Measurements from ENCODE around the gene LYPD6B.

Gene LYPD6B

DNA sequence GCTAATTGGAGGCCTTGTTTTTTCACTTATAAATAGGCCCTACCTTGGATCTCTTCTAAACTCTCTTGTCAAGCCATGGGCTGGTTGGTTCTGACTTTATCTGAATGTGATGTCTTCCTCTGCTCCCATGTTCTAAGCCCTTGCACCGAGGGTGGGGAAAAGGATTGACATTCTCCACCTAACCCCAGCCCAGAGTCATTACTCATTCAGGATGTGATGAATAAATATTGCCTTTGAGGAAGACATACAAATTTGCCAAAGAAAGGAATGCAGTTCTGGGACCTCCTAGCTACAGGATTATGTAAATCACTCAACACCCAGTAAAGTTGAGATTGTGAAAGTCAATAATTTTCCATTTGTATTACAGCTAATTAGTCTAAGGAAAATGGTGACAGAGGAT is 149.8 kb downstream of the LYPD6B start:
- Histone ChIP-seq H3K9ac (ENCODE audit: low read length) (no peak overlapping the region), H3K27me3 (replicated peaks; ENCODE audit: control insufficient read depth, insufficient read depth, low read length) (no peaks in the 10 kb centered on the region), H3K4me1 (ENCODE audit: control insufficient read depth, insufficient read depth, low read length) (no peaks in the 10 kb centered on the region), H3K9me3 (ENCODE audit: control insufficient read depth, low read length) (no peaks in the 10 kb centered on the region), H3K36me3 (ENCODE audit: control insufficient read depth, insufficient read depth, low read length, severe bottlenecking) (no peaks in the 10 kb centered on the region), H3K4me3 (ENCODE audit: low read length) (no peak overlapping the region)
- DNase-seq (ENCODE audit: low read depth): no peak

DNA sequence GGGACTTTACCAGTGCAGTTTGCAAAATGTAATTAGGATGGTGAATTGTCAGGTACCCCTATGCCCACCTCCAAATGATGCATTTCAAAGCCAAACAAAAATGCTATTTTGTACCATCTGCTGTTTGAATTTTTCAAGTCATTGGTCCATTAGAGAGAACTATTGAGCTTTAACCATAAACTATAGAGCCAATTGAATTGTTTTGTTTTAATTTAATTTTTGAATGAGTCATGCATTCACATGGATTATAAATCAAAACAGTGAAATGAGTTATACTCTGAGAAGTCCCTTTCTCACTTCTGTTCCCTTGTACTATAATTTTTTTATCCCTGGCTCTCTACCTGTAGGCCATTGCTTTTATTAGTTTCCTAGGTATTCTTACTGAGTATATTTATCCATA is 151.3 kb downstream of the LYPD6B start:
- H3K27me3 ChIP-seq (replicated peaks; ENCODE audit: control insufficient read depth, insufficient read depth, low read length): no peaks in the 10 kb centered on the region
- H3K4me3 ChIP-seq (ENCODE audit: low read length): no peak overlapping the region
- no peak for DNase-seq (ENCODE audit: low read depth)
- no peak overlapping the region for H3K9ac ChIP-seq (ENCODE audit: low read length)
- H3K36me3 ChIP-seq (ENCODE audit: control insufficient read depth, insufficient read depth, low read length, severe bottlenecking): no peaks in the 10 kb centered on the region
- H3K4me1 ChIP-seq (ENCODE audit: control insufficient read depth, insufficient read depth, low read length): no peaks in the 10 kb centered on the region
- no peaks in the 10 kb centered on the region for H3K9me3 ChIP-seq (ENCODE audit: control insufficient read depth, low read length)

DNA sequence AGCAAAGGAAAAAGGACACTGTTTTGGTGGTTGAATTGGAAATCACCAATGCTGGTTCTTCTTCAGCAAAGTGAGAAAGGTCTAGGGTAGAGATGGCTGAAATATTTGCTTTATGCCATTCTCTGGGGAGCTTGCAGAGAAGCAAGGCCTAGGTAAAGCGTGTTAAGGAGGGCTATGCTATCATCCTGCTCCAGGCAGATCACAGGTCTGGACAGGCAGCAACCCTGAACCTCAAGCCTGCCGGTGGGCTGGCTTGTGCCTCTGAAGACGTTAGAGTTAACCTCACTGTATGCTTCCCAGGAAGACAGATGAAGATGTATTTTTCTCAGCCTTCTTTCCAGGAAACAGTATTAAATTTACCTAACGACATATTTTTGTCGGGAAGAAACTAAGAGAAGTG is 153.4 kb downstream of the LYPD6B start:
- Histone ChIP-seq H3K36me3 (ENCODE audit: control insufficient read depth, insufficient read depth, low read length, severe bottlenecking) (no peaks in the 10 kb centered on the region), H3K9me3 (ENCODE audit: control insufficient read depth, low read length) (no peaks in the 10 kb centered on the region), H3K9ac (ENCODE audit: low read length) (no peak overlapping the region), H3K4me3 (ENCODE audit: low read length) (no peak overlapping the region), H3K4me1 (ENCODE audit: control insufficient read depth, insufficient read depth, low read length) (no peaks in the 10 kb centered on the region), H3K27me3 (replicated peaks; ENCODE audit: control insufficient read depth, insufficient read depth, low read length) (no peaks in the 10 kb centered on the region)
- DNase-seq (ENCODE audit: low read depth): no peak

DNA sequence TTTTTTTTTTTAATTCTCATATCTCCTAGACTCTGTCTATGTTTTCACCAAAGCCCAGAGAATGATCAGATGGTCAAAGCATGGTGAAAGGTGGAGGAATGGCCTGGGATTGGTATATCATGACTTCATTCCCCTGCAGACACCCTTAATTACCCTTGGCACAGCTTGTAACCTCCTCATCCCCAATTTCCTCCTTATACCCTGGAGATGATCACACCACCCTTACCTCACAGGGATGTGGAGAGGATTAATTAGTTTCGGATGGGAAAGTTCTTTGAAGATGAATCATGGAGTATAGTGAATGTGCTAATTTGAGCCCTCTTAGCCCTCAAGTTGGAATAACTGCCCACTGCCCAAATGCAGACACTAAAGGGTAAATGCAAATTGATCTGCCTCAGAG is 153.9 kb downstream of the LYPD6B start:
- Histone ChIP-seq H3K27me3 (replicated peaks; ENCODE audit: control insufficient read depth, insufficient read depth, low read length) (no peaks in the 10 kb centered on the region), H3K36me3 (ENCODE audit: control insufficient read depth, insufficient read depth, low read length, severe bottlenecking) (no peaks in the 10 kb centered on the region), H3K9me3 (ENCODE audit: control insufficient read depth, low read length) (no peaks in the 10 kb centered on the region), H3K4me1 (ENCODE audit: control insufficient read depth, insufficient read depth, low read length) (no peaks in the 10 kb centered on the region), H3K9ac (ENCODE audit: low read length) (no peak overlapping the region), H3K4me3 (ENCODE audit: low read length) (no peak overlapping the region)
- no peak for DNase-seq (ENCODE audit: low read depth)

DNA sequence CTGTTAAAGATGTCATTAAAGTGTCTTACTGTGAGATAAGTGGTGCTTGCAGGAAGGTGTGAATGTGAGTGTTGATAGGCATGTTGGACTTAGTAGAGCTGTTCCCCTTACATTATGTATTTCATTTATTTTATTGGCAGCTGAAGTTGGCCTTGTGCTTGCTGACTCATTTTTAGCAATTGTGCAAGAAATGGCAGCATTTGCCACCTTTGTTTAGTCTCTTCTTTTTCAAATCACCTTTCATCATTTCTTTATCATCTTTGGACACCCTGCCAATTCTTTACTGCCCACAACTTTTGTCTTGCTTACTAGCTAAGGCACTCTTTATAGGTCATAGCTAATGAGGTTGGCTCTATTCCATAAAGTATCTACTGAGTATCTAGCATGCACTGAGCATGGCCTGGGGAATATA is 161.6 kb downstream of the LYPD6B start:
- no peak overlapping the region for H3K4me3 ChIP-seq (ENCODE audit: low read length)
- no peaks in the 10 kb centered on the region for H3K36me3 ChIP-seq (ENCODE audit: control insufficient read depth, insufficient read depth, low read length, severe bottlenecking)
- DNase-seq (ENCODE audit: low read depth): peak; percentile 66
- H3K9ac ChIP-seq (ENCODE audit: low read length): no peak overlapping the region
- H3K9me3 ChIP-seq (ENCODE audit: control insufficient read depth, low read length): peaks cover 6% of the 10 kb centered on the region
- H3K4me1 ChIP-seq (ENCODE audit: control insufficient read depth, insufficient read depth, low read length): peaks cover 14% of the 10 kb centered on the region
- H3K27me3 ChIP-seq (replicated peaks; ENCODE audit: control insufficient read depth, insufficient read depth, low read length): peaks cover 3% of the 10 kb centered on the region

DNA sequence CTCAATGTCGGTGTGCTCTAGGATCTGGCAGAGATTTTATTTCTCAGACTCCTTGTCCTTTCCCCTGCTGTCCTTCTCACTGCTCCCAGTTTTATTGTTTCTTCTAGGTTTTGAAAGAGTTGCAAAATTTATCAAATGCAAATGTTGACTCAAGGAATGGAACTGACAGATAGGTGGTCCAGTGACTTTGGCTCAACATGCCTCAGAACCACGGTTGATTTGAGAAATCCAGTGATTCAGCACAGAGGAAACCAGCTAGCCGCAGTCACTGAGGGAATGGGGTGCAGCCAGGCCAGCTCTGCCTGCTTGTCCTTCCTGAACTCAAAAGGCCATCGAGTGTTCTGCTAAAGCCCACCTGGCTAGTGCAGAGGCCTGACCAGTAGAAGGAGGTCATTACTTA is 166.2 kb downstream of the LYPD6B start:
- H3K9ac ChIP-seq (ENCODE audit: low read length): no peak overlapping the region
- no peak for DNase-seq (ENCODE audit: low read depth)
- peaks cover 6% of the 10 kb centered on the region for H3K9me3 ChIP-seq (ENCODE audit: control insufficient read depth, low read length)
- no peaks in the 10 kb centered on the region for H3K36me3 ChIP-seq (ENCODE audit: control insufficient read depth, insufficient read depth, low read length, severe bottlenecking)
- peaks cover 8% of the 10 kb centered on the region for H3K4me1 ChIP-seq (ENCODE audit: control insufficient read depth, insufficient read depth, low read length)
- H3K4me3 ChIP-seq (ENCODE audit: low read length): no peak overlapping the region
- H3K27me3 ChIP-seq (replicated peaks; ENCODE audit: control insufficient read depth, insufficient read depth, low read length): peaks cover 3% of the 10 kb centered on the region

DNA sequence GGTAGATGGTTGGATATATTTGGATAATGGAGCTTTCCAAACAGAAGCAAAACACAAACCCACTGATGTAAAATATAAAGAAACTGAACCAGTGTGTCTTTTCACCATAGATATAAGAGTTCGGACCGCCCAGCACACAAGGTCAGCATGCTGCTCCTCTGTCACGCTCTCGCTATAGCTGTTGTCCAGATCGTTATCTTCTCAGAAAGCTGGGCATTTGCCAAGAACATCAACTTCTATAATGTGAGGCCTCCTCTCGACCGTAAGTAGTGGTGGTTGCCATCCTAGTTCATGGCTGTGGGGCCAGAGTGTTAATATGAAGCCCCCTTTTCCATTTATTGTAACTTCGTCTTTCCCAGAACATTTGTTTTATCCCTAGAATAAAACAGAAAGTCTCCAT is 166.6 kb downstream of the LYPD6B start:
- Histone ChIP-seq H3K36me3 (ENCODE audit: control insufficient read depth, insufficient read depth, low read length, severe bottlenecking) (no peaks in the 10 kb centered on the region), H3K9me3 (ENCODE audit: control insufficient read depth, low read length) (peaks cover 6% of the 10 kb centered on the region), H3K4me1 (ENCODE audit: control insufficient read depth, insufficient read depth, low read length) (peaks cover 4% of the 10 kb centered on the region), H3K4me3 (ENCODE audit: low read length) (no peak overlapping the region), H3K9ac (ENCODE audit: low read length) (no peak overlapping the region), H3K27me3 (replicated peaks; ENCODE audit: control insufficient read depth, insufficient read depth, low read length) (peaks cover 3% of the 10 kb centered on the region)
- DNase-seq (ENCODE audit: low read depth): no peak

DNA sequence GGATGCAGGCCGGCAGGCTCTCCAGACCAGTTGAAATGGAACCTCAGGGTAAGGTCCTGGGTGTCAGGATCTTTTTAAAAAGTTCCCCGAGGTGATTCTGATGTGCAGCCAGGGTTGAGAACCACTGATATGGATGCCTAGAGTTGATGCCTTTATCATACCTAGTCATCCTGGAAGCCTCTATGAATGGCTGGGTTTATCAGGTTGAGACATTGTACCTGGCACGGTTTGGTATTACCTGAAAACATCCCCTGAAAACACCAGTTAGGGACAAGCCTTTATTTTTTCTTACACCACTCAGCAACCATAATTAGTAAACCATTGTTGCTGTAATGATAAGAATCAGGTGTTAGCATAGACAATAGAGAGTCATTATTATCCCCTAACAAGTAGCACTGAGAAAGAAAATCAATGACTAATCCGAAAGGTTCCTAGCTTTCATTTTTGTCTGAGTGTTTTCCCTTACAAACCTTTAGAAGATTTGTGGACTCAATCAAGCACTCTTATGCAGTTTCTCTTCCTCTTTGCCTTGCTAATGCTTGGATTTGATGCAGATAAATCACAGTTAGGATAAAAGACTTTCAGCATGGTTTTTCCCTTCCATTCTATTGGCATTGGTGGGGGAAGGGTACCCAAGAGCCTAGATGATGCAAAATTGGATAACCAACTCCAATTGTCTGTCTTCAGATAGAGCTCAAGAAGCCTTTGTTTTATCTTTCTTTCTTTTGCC is 175.4 kb downstream of the LYPD6B start:
- no peak overlapping the region for H3K9ac ChIP-seq (ENCODE audit: low read length)
- no peaks in the 10 kb centered on the region for H3K36me3 ChIP-seq (ENCODE audit: control insufficient read depth, insufficient read depth, low read length, severe bottlenecking)
- peaks cover 3% of the 10 kb centered on the region for H3K9me3 ChIP-seq (ENCODE audit: control insufficient read depth, low read length)
- H3K4me1 ChIP-seq (ENCODE audit: control insufficient read depth, insufficient read depth, low read length): no peaks in the 10 kb centered on the region
- no peak overlapping the region for H3K4me3 ChIP-seq (ENCODE audit: low read length)
- H3K27me3 ChIP-seq (replicated peaks; ENCODE audit: control insufficient read depth, insufficient read depth, low read length): peaks cover 3% of the 10 kb centered on the region
- no peak for DNase-seq (ENCODE audit: low read depth)

DNA sequence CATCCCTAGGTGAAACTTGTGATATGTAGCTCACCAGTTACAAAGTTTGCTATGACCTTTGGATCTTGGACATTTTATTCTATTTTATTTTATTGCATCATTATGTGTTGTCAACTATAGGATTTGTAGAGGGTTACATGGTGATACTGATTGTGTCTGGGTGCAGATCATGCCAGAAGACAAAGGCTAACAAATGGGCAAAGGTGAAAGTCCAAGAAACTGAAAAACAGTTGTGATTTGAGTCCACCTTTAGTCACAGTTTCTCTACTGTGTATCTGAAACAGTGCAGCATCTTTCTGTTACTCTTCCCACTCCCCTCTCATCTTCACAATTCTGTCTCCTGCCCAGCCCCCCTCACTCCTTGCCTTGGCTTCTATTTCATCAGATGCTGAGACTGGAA is 180.0 kb downstream of the LYPD6B start:
- DNase-seq (ENCODE audit: low read depth): no peak
- H3K9ac ChIP-seq (ENCODE audit: low read length): no peak overlapping the region
- peaks cover 18% of the 10 kb centered on the region for H3K27me3 ChIP-seq (replicated peaks; ENCODE audit: control insufficient read depth, insufficient read depth, low read length)
- no peaks in the 10 kb centered on the region for H3K4me1 ChIP-seq (ENCODE audit: control insufficient read depth, insufficient read depth, low read length)
- H3K4me3 ChIP-seq (ENCODE audit: low read length): no peak overlapping the region
- H3K9me3 ChIP-seq (ENCODE audit: control insufficient read depth, low read length): no peaks in the 10 kb centered on the region
- no peaks in the 10 kb centered on the region for H3K36me3 ChIP-seq (ENCODE audit: control insufficient read depth, insufficient read depth, low read length, severe bottlenecking)

DNA sequence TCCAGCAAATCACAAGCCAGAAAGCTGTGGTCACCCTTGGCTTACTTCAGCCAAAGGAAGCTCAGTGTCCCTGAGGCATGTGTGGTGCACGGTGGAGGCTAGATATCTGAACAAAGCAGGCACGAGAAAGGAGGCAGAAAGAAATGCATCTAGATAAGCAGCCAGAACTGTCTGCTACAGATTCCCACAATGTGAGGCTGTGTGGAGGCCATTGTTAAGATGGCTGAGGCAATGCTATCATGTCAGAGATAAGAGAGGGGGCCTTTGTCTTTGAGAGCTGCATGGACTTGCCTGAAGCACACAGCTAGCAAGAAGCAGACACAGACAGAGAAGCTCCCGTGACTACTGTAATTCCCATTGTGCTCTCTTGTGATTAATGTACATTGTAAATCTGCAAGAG is 181.4 kb downstream of the LYPD6B start:
- Histone ChIP-seq H3K9ac (ENCODE audit: low read length) (no peak overlapping the region), H3K4me1 (ENCODE audit: control insufficient read depth, insufficient read depth, low read length) (peaks cover 5% of the 10 kb centered on the region), H3K9me3 (ENCODE audit: control insufficient read depth, low read length) (no peaks in the 10 kb centered on the region), H3K27me3 (replicated peaks; ENCODE audit: control insufficient read depth, insufficient read depth, low read length) (peaks cover 18% of the 10 kb centered on the region), H3K4me3 (ENCODE audit: low read length) (no peak overlapping the region), H3K36me3 (ENCODE audit: control insufficient read depth, insufficient read depth, low read length, severe bottlenecking) (no peaks in the 10 kb centered on the region)
- DNase-seq (ENCODE audit: low read depth): no peak

DNA sequence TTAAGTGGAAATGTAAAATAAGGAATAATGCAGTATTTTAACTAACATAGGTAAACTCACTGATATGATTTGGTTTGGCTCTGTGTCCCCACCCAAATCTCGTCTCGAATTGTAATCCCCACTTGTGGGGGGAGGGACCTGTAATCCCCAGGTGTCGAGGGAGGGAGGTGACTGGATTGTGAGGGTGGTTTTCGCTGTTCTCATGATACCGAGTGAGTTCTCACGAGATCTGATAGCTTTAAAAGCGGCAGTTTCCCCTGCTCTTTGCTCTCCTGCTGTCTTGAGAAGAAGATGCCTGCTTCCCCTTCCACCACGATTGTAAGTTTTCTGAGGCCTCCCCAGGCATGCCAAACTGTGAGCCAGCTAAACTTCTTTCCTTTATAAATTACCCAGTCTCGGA is 182.5 kb downstream of the LYPD6B start:
- Histone ChIP-seq H3K4me1 (ENCODE audit: control insufficient read depth, insufficient read depth, low read length) (peaks cover 5% of the 10 kb centered on the region), H3K9me3 (ENCODE audit: control insufficient read depth, low read length) (no peaks in the 10 kb centered on the region), H3K4me3 (ENCODE audit: low read length) (no peak overlapping the region), H3K27me3 (replicated peaks; ENCODE audit: control insufficient read depth, insufficient read depth, low read length) (peaks cover 18% of the 10 kb centered on the region), H3K36me3 (ENCODE audit: control insufficient read depth, insufficient read depth, low read length, severe bottlenecking) (no peaks in the 10 kb centered on the region), H3K9ac (ENCODE audit: low read length) (no peak overlapping the region)
- no peak for DNase-seq (ENCODE audit: low read depth)

DNA sequence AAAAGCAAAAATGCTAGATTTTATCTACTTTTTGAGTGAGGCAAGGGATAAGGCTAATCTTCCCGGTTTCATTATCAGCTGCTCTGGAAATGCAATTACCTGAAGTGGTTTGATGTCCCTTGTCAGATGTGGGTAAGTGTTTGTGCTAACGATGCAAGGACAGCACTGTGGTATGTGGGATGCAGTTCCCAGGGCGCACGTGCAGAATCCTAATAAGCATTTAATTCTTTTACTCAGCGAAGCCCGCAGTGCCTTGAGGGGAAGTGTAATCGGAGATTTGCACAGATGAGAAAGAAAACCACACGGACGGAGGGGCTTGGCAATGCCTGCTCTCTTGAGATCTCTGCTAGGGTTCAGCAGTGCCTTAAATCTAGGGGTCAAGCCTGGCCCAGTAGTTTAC is 183.4 kb downstream of the LYPD6B start:
- Histone ChIP-seq H3K36me3 (ENCODE audit: control insufficient read depth, insufficient read depth, low read length, severe bottlenecking) (no peaks in the 10 kb centered on the region), H3K9me3 (ENCODE audit: control insufficient read depth, low read length) (no peaks in the 10 kb centered on the region), H3K4me3 (ENCODE audit: low read length) (no peak overlapping the region), H3K4me1 (ENCODE audit: control insufficient read depth, insufficient read depth, low read length) (peaks cover 5% of the 10 kb centered on the region), H3K9ac (ENCODE audit: low read length) (no peak overlapping the region), H3K27me3 (replicated peaks; ENCODE audit: control insufficient read depth, insufficient read depth, low read length) (peaks cover 18% of the 10 kb centered on the region)
- peak; percentile 11 for DNase-seq (ENCODE audit: low read depth)
